NT2/D1 (cell line): ENCODE results near the gene ULK4.

Experiments
- SUZ12 ChIP-seq: IDR thresholded peaks from 2 replicates; pipeline ENCODE4 v1.6.1; 2011; ENCODE audit not compliant: insufficient read length, insufficient read depth; ENCODE audit errors: extremely low read depth
- YY1 ChIP-seq: IDR thresholded peaks from 2 replicates; pipeline ENCODE4 v1.6.1; 2011; ENCODE audit not compliant: insufficient read length, insufficient read depth
- ZNF274 ChIP-seq: IDR thresholded peaks from 2 replicates; pipeline ENCODE4 v1.6.1; 2011; ENCODE audit warnings: mild to moderate bottlenecking, low read depth, low read length

GRCh38 chr3:41690766-41691563 is 270.9 kb downstream of the ULK4 start:
- TF ChIP-seq ZNF274 (no peak), SUZ12 (no peak), YY1 (no peak)
